GM23338 (cell line): ENCODE results near the gene RHOB. TPM values are rescaled to one million over a fixed set of nuclear protein-coding genes. Genes with fewer than 3 reads are reported as not detected.

Source experiments
- CREB1 ChIP-seq: fragments of 250-450 bp; sonication (Bioruptor Pico); IDR thresholded peaks from 2 replicates; pipeline ENCODE4 v1.5.0; 2020; ENCODE audit warnings: low read depth, mild to moderate bottlenecking, moderate library complexity
- EZH2 ChIP-seq: fragments of 200-600 bp; sonication (generic); IDR thresholded peaks from one replicate; pipeline ENCODE4 v1.8.0; 2017; ENCODE audit warnings: antibody characterized with exemption, mild to moderate bottlenecking, low read depth; ENCODE audit not compliant: unreplicated experiment
- ZNF114 ChIP-seq: fragments of 250-450 bp; sonication (Bioruptor Pico); IDR thresholded peaks from 2 replicates; pipeline ENCODE4 v1.5.0; 2020; ENCODE audit warnings: mild to moderate bottlenecking, moderate library complexity
- polyA plus RNA-seq: library from polyadenylated mRNA; unstranded; fragments of >200 nt; fragmentation: Nextera tagmentation; extraction: Ambion mirVana; gene quantifications from 2 replicates; pipeline ENCODE4 v1.2.1, GENCODE V29; 2016
- total RNA-seq: library from RNA; depleted of rRNA; stranded (reverse); fragments of >200 nt; shearing (Covaris generic); gene quantifications from 2 replicates; pipeline ENCODE4 v1.2.3, GENCODE V29; 2014
- TF ChIP-seq, protein P1 (sequence below): fragments of 250-450 bp; sonication (Bioruptor Pico); IDR thresholded peaks from 2 replicates; pipeline ENCODE4 v1.5.0; 2020; ENCODE audit warnings: mild to moderate bottlenecking, moderate library complexity
- TF ChIP-seq, protein P2 (sequence below): IDR thresholded peaks from one replicate; pipeline ENCODE4 v1.6.1; 2018; ENCODE audit warnings: antibody characterized with exemption; ENCODE audit not compliant: unreplicated experiment

The RHOB gene
- total and polyA plus RNA-seq, 2 experiments from 2014 or later, result 6.6 to 26.9 TPM

DNA sequence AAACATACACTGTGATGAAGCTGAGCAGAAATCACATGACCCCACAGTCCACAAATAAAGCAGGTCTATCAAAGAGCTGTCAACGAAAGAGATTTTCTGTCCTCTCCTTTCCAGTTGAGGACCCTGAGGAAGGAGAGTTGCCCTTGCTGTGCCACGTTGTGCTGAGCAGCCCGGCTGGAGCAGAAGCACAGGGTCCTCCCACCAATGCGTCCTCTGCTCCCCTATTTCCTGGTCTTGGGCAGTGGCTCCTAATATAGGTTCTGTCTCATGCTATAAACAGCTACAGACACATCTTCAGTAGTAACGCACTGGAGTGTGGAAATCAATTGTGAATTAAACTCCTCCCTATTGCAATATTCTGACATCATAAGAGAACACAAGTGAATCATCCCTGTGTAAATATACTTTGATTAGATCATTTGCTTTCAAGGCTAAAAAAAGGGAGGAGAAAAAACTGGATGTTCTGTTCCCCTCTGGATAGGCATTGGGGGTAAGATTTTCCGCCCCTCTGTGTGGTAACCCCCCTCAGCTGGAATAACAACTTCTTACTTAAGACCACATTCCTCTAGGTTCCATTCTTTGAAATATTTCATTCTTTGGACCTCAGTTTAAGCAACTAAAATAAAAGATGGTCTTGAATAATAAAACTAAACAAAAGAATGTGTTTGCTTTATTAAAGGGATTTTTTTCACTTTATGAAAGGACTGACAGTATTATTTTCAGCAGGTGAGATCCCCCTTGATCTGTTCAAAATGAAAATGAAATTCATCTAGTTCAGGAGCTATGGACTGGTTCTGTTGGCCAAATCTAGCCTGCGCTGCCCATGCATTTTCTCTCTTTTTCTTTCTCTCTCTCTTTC, 8.3 kb upstream of the RHOB start (continued):
- TF ChIP-seq, protein P1, sequence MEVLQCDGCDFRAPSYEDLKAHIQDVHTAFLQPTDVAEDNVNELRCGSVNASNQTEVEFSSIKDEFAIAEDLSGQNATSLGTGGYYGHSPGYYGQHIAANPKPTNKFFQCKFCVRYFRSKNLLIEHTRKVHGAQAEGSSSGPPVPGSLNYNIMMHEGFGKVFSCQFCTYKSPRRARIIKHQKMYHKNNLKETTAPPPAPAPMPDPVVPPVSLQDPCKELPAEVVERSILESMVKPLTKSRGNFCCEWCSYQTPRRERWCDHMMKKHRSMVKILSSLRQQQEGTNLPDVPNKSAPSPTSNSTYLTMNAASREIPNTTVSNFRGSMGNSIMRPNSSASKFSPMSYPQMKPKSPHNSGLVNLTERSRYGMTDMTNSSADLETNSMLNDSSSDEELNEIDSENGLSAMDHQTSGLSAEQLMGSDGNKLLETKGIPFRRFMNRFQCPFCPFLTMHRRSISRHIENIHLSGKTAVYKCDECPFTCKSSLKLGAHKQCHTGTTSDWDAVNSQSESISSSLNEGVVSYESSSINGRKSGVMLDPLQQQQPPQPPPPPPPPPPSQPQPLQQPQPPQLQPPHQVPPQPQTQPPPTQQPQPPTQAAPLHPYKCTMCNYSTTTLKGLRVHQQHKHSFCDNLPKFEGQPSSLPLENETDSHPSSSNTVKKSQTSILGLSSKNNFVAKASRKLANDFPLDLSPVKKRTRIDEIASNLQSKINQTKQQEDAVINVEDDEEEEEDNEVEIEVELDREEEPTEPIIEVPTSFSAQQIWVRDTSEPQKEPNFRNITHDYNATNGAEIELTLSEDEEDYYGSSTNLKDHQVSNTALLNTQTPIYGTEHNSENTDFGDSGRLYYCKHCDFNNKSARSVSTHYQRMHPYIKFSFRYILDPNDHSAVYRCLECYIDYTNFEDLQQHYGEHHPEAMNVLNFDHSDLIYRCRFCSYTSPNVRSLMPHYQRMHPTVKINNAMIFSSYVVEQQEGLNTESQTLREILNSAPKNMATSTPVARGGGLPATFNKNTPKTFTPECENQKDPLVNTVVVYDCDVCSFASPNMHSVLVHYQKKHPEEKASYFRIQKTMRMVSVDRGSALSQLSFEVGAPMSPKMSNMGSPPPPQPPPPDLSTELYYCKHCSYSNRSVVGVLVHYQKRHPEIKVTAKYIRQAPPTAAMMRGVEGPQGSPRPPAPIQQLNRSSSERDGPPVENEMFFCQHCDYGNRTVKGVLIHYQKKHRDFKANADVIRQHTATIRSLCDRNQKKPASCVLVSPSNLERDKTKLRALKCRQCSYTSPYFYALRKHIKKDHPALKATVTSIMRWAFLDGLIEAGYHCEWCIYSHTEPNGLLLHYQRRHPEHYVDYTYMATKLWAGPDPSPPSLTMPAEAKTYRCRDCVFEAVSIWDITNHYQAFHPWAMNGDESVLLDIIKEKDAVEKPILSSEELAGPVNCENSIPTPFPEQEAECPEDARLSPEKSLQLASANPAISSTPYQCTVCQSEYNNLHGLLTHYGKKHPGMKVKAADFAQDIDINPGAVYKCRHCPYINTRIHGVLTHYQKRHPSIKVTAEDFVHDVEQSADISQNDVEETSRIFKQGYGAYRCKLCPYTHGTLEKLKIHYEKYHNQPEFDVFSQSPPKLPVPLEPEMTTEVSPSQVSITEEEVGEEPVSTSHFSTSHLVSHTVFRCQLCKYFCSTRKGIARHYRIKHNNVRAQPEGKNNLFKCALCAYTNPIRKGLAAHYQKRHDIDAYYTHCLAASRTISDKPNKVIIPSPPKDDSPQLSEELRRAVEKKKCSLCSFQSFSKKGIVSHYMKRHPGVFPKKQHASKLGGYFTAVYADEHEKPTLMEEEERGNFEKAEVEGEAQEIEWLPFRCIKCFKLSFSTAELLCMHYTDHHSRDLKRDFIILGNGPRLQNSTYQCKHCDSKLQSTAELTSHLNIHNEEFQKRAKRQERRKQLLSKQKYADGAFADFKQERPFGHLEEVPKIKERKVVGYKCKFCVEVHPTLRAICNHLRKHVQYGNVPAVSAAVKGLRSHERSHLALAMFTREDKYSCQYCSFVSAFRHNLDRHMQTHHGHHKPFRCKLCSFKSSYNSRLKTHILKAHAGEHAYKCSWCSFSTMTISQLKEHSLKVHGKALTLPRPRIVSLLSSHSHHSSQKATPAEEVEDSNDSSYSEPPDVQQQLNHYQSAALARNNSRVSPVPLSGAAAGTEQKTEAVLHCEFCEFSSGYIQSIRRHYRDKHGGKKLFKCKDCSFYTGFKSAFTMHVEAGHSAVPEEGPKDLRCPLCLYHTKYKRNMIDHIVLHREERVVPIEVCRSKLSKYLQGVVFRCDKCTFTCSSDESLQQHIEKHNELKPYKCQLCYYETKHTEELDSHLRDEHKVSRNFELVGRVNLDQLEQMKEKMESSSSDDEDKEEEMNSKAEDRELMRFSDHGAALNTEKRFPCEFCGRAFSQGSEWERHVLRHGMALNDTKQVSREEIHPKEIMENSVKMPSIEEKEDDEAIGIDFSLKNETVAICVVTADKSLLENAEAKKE (CRISPR knock-in tag), result no peak
- TF ChIP-seq, protein P2, sequence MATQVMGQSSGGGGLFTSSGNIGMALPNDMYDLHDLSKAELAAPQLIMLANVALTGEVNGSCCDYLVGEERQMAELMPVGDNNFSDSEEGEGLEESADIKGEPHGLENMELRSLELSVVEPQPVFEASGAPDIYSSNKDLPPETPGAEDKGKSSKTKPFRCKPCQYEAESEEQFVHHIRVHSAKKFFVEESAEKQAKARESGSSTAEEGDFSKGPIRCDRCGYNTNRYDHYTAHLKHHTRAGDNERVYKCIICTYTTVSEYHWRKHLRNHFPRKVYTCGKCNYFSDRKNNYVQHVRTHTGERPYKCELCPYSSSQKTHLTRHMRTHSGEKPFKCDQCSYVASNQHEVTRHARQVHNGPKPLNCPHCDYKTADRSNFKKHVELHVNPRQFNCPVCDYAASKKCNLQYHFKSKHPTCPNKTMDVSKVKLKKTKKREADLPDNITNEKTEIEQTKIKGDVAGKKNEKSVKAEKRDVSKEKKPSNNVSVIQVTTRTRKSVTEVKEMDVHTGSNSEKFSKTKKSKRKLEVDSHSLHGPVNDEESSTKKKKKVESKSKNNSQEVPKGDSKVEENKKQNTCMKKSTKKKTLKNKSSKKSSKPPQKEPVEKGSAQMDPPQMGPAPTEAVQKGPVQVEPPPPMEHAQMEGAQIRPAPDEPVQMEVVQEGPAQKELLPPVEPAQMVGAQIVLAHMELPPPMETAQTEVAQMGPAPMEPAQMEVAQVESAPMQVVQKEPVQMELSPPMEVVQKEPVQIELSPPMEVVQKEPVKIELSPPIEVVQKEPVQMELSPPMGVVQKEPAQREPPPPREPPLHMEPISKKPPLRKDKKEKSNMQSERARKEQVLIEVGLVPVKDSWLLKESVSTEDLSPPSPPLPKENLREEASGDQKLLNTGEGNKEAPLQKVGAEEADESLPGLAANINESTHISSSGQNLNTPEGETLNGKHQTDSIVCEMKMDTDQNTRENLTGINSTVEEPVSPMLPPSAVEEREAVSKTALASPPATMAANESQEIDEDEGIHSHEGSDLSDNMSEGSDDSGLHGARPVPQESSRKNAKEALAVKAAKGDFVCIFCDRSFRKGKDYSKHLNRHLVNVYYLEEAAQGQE, result no peak
- TF ChIP-seq ZNF114 (CRISPR knock-in tag), result no peak
- TF ChIP-seq EZH2, result no peak
- no peak for TF ChIP-seq CREB1 (CRISPR knock-in tag)
